Brain microvascular endothelial cell (primary cell): Measurements from ENCODE around the gene NFAM1.

Experiments used
- DNase-seq: peaks from one replicate; pipeline ENCODE4 v3.0.0-alpha.2; 2020
- H3K27ac ChIP-seq: fragments of 250-450 bp; sonication (Bioruptor Pico); 2 replicates; pipeline ENCODE4 v1.5.1; 2020; ENCODE audit warnings: mild to moderate bottlenecking, moderate library complexity
- H3K27me3 ChIP-seq: fragments of 250-450 bp; sonication (Bioruptor Pico); replicated peaks from 2 replicates; pipeline ENCODE4 v1.5.1; 2020; ENCODE audit warnings: mild to moderate bottlenecking
- H3K36me3 ChIP-seq: fragments of 250-450 bp; sonication (Bioruptor Pico); replicated peaks from 2 replicates; pipeline ENCODE4 v1.5.1; 2020; ENCODE audit warnings: mild to moderate bottlenecking
- H3K4me3 ChIP-seq: 2 replicates; pipeline ENCODE4 v1.5.1; 2011; ENCODE audit warnings: low read depth, mild to moderate bottlenecking, control low read depth, low read length, moderate library complexity
- CTCF ChIP-seq: IDR thresholded peaks from 2 replicates; pipeline ENCODE4 v1.5.1; 2011; ENCODE audit warnings: low read depth, mild to moderate bottlenecking, moderate library complexity, low read length, control low read depth, inconsistent platforms; ENCODE audit errors: missing control alignments
- in situ Hi-C: cut with HindIII; loops from 2 replicates; pipeline ENCODE4 v1.10.0; 2017; ENCODE audit warnings: low sequenced_read_pairs, low pct_ligation_motif_present

Gene NFAM1

GRCh38 chr22:42439021-42439567 lies 6.9 kb upstream of the NFAM1 start:
- no peak for TF ChIP-seq CTCF
- in situ Hi-C loops = no loop called here
- peaks cover 3% of the 10 kb centered on the region for H3K27me3 ChIP-seq
- H3K27ac ChIP-seq = no peak overlapping the region
- no peak for DNase-seq
- H3K36me3 ChIP-seq = no peaks in the 10 kb centered on the region
- H3K4me3 ChIP-seq = no peak overlapping the region

- no peak overlapping the region for H3K27ac ChIP-seq
Measured at GRCh38 chr22:42438293-42438650, 6.1 kb upstream of the NFAM1 start.

GRCh38 chr22:42437488-42438292 lies 5.5 kb upstream of the NFAM1 start:
- in situ Hi-C loops = no loop called here

More at GRCh38 chr22:42438293-42438650, 6.1 kb upstream of the NFAM1 start:
- H3K4me3 ChIP-seq = no peak overlapping the region
- in situ Hi-C loops = no loop called here
- no peak for TF ChIP-seq CTCF
- peaks cover 10% of the 10 kb centered on the region for H3K27me3 ChIP-seq
- no peak for DNase-seq
- H3K36me3 ChIP-seq = no peaks in the 10 kb centered on the region

GRCh38 chr22:42436404-42436803 lies 4.2 kb upstream of the NFAM1 start:
- H3K27me3 ChIP-seq = peaks cover 25% of the 10 kb centered on the region
- DNase-seq = no peak
- no peaks in the 10 kb centered on the region for H3K36me3 ChIP-seq
- H3K27ac ChIP-seq = no peak overlapping the region
- H3K4me3 ChIP-seq = no peak overlapping the region
- TF ChIP-seq CTCF = no peak
- in situ Hi-C loops = no loop called here

More at GRCh38 chr22:42437488-42438292, 5.5 kb upstream of the NFAM1 start:
- peak; percentile 11 for DNase-seq
- Histone ChIP-seq H3K4me3 (peak overlapping the region; percentile 43), H3K27ac (no peak overlapping the region), H3K36me3 (no peaks in the 10 kb centered on the region), H3K27me3 (peaks cover 16% of the 10 kb centered on the region)
- peak; percentile 98 for TF ChIP-seq CTCF

- Histone ChIP-seq H3K27me3 (peaks cover 33% of the 10 kb centered on the region), H3K36me3 (no peaks in the 10 kb centered on the region), H3K4me3 (no peak overlapping the region), H3K27ac (no peak overlapping the region)
- TF ChIP-seq CTCF = no peak
- in situ Hi-C loops = no loop called here
- DNase-seq = no peak
Measured at GRCh38 chr22:42434748-42435425, 2.7 kb upstream of the NFAM1 start.
